ENCODE results near the gene SPATS2.

SPATS2 gene

DNA sequence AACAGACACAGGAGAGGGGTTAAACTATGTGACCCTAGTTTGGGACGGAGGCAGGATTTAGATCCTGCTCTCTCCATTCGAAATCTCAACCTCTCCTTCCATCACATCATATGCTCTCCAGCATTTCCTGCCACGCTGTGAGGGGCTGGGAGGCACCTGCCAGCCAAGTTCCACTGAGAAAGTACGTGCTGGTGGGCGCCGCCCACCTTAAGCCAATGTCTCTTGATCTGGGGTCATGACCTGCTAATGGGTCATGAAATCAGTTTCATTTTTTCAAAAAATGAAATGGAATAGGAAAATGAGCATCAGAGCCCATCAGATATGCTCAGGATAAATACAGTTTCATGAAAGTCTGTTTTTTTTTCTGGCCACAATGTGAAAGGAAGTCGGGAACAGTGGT, 193.4 kb downstream of the SPATS2 start:
- DNase-seq, result no peak

DNA sequence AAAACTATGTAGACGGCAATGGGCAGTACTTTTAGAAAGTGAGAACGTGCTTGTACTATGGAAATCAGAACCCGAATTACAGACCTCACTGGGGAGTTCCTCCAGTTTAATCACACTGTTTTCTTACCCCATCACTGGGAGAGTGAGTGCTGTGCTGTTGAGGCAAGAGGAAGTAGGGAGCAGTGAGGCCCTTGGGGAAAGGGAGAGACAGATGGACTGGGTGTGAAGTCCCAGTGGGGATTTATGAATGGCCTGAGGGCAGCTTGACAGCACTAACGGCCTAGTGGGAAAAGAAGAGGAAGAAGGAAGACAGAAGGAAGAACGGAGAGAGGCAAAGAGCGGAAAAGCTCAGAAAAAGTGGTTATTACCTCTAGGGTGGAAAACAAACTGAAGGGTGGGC, 195.0 kb downstream of the SPATS2 start:
- no peak for DNase-seq

DNA sequence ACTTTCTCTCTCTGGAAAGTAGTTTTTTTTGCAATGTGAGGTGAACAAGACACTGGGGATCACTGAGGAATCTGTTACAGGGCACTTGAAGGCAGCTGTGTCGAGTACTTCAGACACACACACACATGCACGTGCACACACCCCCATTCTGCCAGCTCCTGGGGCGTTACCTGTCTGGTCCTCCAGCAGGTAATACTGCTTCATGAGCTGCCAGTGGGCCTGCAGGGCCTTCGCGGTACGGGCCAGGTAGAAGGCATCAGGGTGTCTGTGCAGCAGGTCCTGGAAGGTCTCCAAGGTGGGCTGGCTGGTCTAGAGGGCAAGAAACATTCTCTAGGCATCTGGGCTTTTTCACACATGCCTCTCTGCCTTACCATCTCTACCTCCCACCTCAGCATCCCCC, 195.6 kb downstream of the SPATS2 start:
- DNase-seq, result no peak

DNA sequence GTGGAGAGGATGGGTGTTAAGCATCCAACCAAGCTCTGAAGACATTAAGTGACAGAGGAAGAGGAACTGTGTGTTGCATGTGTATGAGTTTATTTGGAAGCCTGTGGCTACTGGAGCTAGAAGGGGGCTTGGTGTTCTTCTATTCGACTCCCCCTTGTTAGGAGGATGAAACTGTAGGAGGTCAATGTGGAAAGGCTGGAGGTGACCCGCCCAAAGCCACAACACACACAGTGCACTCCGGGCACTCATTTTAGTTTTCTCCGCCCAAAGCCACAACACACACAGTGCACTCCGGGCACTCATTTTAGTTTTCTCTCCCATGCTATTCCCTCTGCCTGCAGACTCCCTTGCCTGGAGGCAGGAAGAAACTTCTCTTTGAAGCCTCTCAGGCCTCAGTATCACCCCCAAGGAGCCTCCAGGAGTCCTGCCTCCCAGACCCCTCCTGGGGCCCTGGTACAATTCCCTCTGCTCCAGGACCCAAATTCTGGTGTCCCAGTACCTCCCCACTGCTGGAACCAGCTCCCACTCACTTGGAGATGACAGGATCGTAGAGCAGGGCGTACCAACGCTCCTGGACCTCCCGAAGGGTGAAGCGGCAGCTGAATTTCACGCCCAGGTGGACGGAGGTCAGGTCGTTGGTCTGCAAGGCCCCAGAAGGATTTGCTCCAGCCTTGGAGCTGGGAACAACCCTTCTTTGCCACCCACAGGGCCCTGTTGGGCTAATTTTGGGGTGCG, 196.9 kb downstream of the SPATS2 start:
- no peak for DNase-seq

DNA sequence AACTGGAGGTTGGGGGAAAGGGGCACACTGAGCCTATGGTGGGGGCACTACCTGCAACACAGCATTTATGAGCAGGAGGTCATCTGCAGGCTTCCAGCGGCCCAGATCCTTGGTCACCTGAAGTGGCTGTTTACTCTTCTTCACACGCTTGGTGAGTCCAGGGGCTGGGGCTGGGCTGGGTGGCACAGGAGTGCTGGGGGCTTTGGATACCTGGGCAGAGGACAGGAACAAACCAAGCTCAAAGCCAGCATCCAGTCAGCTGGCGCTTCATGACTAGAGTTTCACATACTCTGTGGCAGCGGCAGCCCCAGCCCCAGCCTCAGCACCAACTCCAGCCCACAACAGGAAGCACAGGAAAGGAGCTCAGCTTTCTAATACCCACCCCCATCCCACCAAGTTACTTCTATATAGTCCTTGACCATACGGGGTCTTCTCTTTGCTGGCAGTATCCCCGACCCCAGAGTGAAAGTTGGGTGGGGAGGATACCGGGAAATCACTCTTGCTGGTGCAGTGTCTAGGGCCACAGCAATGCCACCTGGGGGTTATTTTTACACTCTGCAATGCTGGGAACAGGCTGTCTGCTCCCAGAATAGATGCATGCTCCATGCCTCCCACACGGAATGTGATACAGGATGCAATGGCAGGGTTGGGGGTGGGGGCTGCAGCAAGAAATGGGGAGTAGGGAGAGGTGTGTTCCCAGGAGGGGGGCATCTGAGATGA, 197.6 kb downstream of the SPATS2 start:
- DNase-seq, result no peak

DNA sequence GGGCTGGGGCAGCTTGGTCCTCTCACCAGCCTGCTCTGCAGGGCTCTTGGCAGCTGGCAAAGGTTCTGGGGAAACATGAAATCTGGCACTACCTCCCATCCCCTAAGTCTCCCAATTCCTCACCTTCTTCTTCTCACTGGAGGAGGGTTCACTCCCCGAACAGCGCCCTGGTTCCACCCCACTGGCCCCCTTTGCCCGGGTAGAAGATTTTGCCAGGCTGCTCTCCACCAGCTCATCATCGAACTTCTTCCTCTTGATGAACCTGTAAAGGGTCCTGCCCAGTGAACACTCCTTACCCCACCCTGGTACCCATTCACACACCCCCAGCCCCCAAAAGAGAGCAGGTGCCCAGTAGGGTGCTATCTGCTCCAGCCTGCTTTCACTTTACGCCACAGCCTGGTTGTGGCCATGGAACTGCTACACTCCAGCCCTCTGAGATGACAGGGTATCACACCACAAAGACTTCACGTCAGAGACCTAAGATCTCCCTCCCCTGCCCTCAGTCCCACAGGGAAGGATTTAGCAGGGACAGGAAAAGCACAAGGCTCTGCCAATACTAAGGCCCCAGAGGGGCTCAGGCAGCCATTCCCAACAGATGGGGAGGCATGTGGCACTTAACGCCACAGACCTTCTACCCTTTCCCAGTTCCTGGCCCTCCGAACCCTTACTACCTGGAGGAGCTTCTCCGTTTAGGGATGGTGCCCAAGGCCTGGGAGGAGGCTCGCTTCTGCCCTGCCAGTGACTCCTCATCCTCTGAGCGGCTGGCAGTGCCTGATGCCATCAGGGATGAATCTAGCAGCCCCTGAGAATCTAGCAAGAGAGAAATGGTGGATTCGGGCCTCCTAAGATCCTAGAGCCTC, 198.4 kb downstream of the SPATS2 start:
- DNase-seq, result no peak

DNA sequence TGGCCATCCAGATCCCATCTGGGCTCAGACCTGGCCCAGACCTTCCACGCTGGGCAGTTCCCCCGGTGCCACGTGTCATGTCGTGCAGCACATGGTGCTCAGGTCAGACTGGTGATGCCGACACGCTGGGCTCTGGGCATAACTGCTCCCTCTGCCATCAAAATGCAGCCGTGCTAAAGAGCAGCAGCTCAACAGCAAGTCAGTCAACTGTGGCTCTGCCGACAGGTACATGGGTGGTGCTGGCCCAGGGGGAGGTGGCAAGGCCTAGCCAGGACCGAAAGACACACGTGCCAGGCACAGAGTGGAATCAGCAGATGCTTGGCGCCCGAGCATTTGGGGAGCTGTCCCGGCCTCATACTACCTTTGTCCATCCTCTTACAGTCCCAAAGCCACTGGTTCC, 199.1 kb downstream of the SPATS2 start:
- DNase-seq, result no peak

DNA sequence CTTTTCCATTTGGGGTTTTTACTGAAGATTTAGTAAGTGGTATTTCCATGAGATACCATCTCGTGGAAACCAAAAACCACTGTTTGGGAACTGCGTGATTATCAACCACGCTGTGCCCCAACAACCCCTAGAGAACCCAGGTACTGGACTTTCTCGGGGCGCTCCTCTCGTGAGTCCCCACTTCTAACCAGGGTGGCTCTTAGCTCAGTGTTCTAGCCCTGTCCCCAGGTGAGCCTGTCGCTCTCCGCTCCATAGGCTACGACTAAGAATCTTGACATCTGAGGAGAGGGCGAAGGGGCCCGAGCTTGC, 200.0 kb downstream of the SPATS2 start:
- DNase-seq, result no peak

DNA sequence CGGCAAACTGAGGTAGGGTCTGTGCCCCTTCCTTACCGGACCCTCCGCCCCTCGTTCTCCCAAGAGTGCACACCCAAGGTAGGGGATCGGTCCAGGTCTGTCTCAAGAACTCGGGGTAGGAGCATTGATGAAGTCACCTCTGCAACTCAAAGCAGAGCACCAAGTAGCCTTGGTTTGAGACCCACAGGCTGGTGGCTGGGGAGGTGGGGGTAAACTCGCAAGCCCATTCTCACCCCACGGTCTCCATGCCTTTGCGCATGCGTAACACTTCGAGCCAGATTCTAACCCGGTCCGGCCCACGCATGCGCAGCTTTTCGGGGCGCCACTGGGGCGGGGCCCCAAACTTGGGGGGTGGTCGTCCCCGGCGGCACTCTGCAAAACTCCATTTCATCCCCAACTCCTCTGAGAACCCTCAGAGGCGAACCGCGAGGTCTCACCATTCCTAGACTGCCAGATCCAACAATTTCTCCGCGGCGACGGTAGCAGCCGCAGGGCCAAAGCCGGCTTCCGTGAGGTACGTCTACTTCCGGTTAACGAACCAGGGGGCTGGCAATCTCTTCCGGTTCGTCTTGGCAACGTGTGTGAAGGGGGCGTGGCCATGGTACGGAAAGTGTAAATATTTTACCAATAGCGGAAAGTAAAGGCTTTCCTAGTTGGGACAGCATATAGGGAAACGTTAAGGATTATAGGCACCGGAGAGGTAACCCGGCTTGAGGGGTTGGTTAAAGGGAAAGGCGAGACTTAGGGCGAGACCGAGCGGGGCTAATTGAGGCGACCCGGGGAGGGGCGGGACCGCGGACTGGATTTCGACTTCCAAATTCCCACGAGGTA, 200.6 kb downstream of the SPATS2 start, which contains the start of gene MCRS1:
Gene MCRS1, minus strand, starts transcription at position 532 of the 831 bp plus-strand sequence. CDS start 1,411 bp downstream, outside the sequence.
- DNase-seq, result peak; percentile 85

DNA sequence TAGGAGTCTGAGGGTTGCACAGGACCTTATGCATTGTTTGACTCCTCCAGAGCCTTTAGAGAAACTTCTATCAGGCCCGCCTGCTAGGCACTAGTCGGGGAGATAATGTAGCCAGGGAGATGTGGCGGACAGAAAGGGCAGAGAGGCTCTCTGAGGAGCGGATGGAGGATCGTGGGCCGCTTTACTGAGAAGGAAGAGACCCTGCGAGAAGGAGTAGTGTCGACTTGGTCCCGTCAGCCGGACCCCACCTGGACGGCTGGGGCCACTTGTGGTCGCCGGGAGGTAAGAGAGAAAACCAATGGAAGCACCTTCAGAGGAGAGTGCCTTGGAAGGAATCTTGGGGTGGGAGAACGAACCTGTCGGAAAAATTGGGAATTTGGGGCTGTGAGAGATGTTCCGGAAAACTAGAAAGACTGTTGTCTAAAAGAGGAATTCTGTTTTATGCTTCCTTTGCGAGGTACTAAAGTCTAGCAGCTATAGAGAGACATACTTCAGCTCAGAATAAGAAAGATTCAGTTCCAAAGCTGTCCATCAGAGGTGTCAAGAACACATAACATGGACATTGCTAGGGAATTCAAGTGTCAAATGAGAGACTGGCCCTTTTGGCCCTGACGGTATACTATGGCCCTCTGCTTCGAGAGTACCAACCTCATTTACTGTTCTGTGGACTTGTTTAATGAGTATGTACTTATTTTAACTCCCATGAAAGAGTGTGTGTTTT, 201.3 kb downstream of the SPATS2 start:
- DNase-seq, result no peak
